WTC11 (cell line): Measurements from ENCODE around the gene TMPRSS12. TPM values are rescaled to one million over a fixed set of nuclear protein-coding genes. Genes with fewer than 3 reads are reported as not detected.

Source experiments
- ATAC-seq: fragments of 200-7000 bp; cut with Tn5 transposase; 2 replicates; pipeline ENCODE4 v1.10.0; 2021; ENCODE audit warnings: mild to moderate bottlenecking, moderate library complexity
- CTCF ChIA-PET: fragments of 300-600 bp; sonication (Branson Sonifier 250); formaldehyde crosslinking; loops from one replicate; lab custom pipeline; 2021; ENCODE audit warnings: antibody characterized with exemption; lab: Charles Lee
- POLR2A ChIA-PET: fragments of 350-600 bp; sonication (Branson Sonifier 250); formaldehyde crosslinking; loops from one replicate; lab custom pipeline; 2021; ENCODE audit warnings: antibody characterized with exemption; lab: Charles Lee
- DNase-seq: peaks from one replicate; pipeline ENCODE4 v3.0.0; 2021; ENCODE audit warnings: low spot score
- H3K27ac Mint-ChIP-seq: 2 replicates; pipeline ENCODE4 v1.8.0; 2021; ENCODE audit warnings: mixed read lengths
- H3K27me3 Mint-ChIP-seq: 2 replicates; pipeline ENCODE4 v1.8.0; 2021; ENCODE audit warnings: low read depth, mild to moderate bottlenecking, moderate library complexity, mixed read lengths
- H3K36me3 Mint-ChIP-seq: 2 replicates; pipeline ENCODE4 v1.8.0; 2021; ENCODE audit warnings: mixed read lengths
- H3K4me1 Mint-ChIP-seq: 2 replicates; pipeline ENCODE4 v1.8.0; 2022; ENCODE audit warnings: mixed read lengths
- H3K4me3 Mint-ChIP-seq: 2 replicates; pipeline ENCODE4 v1.8.0; 2021; ENCODE audit warnings: mild to moderate bottlenecking, moderate library complexity, mixed read lengths
- H3K9me3 Mint-ChIP-seq: 2 replicates; pipeline ENCODE4 v1.8.0; 2021; ENCODE audit warnings: mixed read lengths
- AFF4 ChIP-seq: sonication (generic); formaldehyde crosslinking; IDR thresholded peaks from 2 replicates; pipeline ENCODE4 v1.8.1; 2023; ENCODE audit warnings: mild to moderate bottlenecking, missing genetic modification reagents, borderline replicate concordance
- CTCF ChIP-seq: fragments of 200-600 bp; IDR thresholded peaks from 2 replicates; pipeline ENCODE4 v1.8.0; 2022; ENCODE audit warnings: antibody characterized with exemption
- E2F4 ChIP-seq: sonication (generic); formaldehyde crosslinking; IDR thresholded peaks from 2 replicates; pipeline ENCODE4 v1.8.1; 2022; ENCODE audit warnings: low read depth, mild to moderate bottlenecking, moderate library complexity, missing genetic modification reagents, borderline replicate concordance
- ERG ChIP-seq: fragments of 250-450 bp; sonication (Bioruptor Pico); IDR thresholded peaks from 2 replicates; pipeline ENCODE4 v1.8.0; 2021; ENCODE audit warnings: mild to moderate bottlenecking
- FOXP4 ChIP-seq: sonication (generic); formaldehyde crosslinking; IDR thresholded peaks from 2 replicates; pipeline ENCODE4 v1.8.0; 2022; ENCODE audit warnings: mild to moderate bottlenecking, missing genetic modification reagents
- GTF2I ChIP-seq: fragments of 250-450 bp; sonication (Bioruptor Pico); conservative IDR thresholded peaks from 2 replicates; pipeline ENCODE4 v1.4.0; 2021; ENCODE audit warnings: mild to moderate bottlenecking
- NFATC4 ChIP-seq: fragments of 250-450 bp; sonication (Bioruptor Pico); IDR thresholded peaks from 2 replicates; pipeline ENCODE4 v1.9.0; 2021; ENCODE audit warnings: mild to moderate bottlenecking
- PRDM15 ChIP-seq: sonication (generic); formaldehyde crosslinking; IDR thresholded peaks from 2 replicates; pipeline ENCODE4 v1.8.0; 2022; ENCODE audit warnings: missing genetic modification reagents
- RORB ChIP-seq: fragments of 250-450 bp; sonication (Bioruptor Pico); IDR thresholded peaks from 2 replicates; pipeline ENCODE4 v1.9.0; 2021; ENCODE audit warnings: mild to moderate bottlenecking
- TEAD4 ChIP-seq: sonication (generic); formaldehyde crosslinking; IDR thresholded peaks from 2 replicates; pipeline ENCODE4 v1.8.0; 2022; ENCODE audit warnings: mild to moderate bottlenecking, missing genetic modification reagents
- ZNF219 ChIP-seq: sonication (generic); formaldehyde crosslinking; IDR thresholded peaks from 2 replicates; pipeline ENCODE4 v1.8.0; 2023; ENCODE audit warnings: missing genetic modification reagents, mild to moderate bottlenecking, borderline replicate concordance
- ZNF232 ChIP-seq: sonication (generic); formaldehyde crosslinking; IDR thresholded peaks from 2 replicates; pipeline ENCODE4 v1.8.0; 2022; ENCODE audit warnings: mild to moderate bottlenecking, missing genetic modification reagents
- ZNF317 ChIP-seq: sonication (generic); formaldehyde crosslinking; IDR thresholded peaks from 2 replicates; pipeline ENCODE4 v1.8.1; 2023; ENCODE audit warnings: low read depth, mild to moderate bottlenecking, moderate library complexity, missing genetic modification reagents, borderline replicate concordance
- total RNA-seq: library from RNA; stranded (reverse); gene quantifications from 3 replicates; pipeline ENCODE4 v1.2.3, GENCODE V29; 2021

TMPRSS12 gene
- total RNA-seq, 1 experiment from 2014 or later = not detected

GRCh38 chr12:50842637-50843493 is at the start of gene TMPRSS12 (continued):
- 0 out of 2 replicates have a peak, but pooled peaks have one; percentile 34 for TF ChIP-seq FOXP4
- TF ChIP-seq E2F4 = no peak

- peaks cover 62% of the 10 kb centered on the region for H3K36me3 Mint-ChIP-seq
- ChIA-PET POLR2A (no interaction called here), CTCF (no interaction called here)
- no peak for ATAC-seq
- H3K27me3 Mint-ChIP-seq = no peaks in the 10 kb centered on the region; the same call in 1 of the 2 replicates
- DNase-seq = no peak
- no peak overlapping the region for H3K4me3 Mint-ChIP-seq
- no peaks in the 10 kb centered on the region for H3K4me1 Mint-ChIP-seq
- H3K27ac Mint-ChIP-seq = no peak overlapping the region
- peaks cover 29% of the 10 kb centered on the region for H3K9me3 Mint-ChIP-seq
- TF ChIP-seq RORB (no peak), ZNF317 (CRISPR knock-in tag) (peak; percentile 98)
- TF ChIP-seq, all 79 proteins: peak for 1
Observed at GRCh38 chr12:50799908-50800307, 42.8 kb upstream of the TMPRSS12 start.

GRCh38 chr12:50803230-50803875 is 39.4 kb upstream of the TMPRSS12 start:
- POLR2A ChIA-PET = no interaction called here
- no peak for DNase-seq
- CTCF ChIA-PET = no interaction called here
- no peak overlapping the region for H3K27ac Mint-ChIP-seq
- H3K4me3 Mint-ChIP-seq = no peak overlapping the region
- H3K27me3 Mint-ChIP-seq = no peaks in the 10 kb centered on the region; the same call in 1 of the 2 replicates
- peaks cover 37% of the 10 kb centered on the region for H3K36me3 Mint-ChIP-seq
- H3K9me3 Mint-ChIP-seq = peaks cover 20% of the 10 kb centered on the region
- ATAC-seq = no peak
- H3K4me1 Mint-ChIP-seq = no peaks in the 10 kb centered on the region
- TF ChIP-seq ERG (CRISPR knock-in tag) = no peak
- TF ChIP-seq FOXP4 = no peak
- TF ChIP-seq TEAD4 (CRISPR knock-in tag) = no peak
- no peak for TF ChIP-seq ZNF219 (CRISPR knock-in tag)
- TF ChIP-seq AFF4 (CRISPR knock-in tag) = no peak
- TF ChIP-seq ZNF232 = no peak
- no peak for TF ChIP-seq GTF2I (CRISPR knock-in tag)
- no peak for TF ChIP-seq RORB
- TF ChIP-seq CTCF = no peak
- no peak for TF ChIP-seq NFATC4 (CRISPR knock-in tag)
- no peak for TF ChIP-seq PRDM15 (CRISPR knock-in tag)
